HG03432 (cell line): ENCODE results near the gene COL21A1.

Experiments used
- ATAC-seq: cut with Tn5 transposase; IDR thresholded peaks from one replicate; pipeline ENCODE4 v1.9.1; 2021; ENCODE audit warnings: mild to moderate bottlenecking, moderate library complexity; ENCODE audit not compliant: unreplicated experiment

COL21A1 gene

DNA sequence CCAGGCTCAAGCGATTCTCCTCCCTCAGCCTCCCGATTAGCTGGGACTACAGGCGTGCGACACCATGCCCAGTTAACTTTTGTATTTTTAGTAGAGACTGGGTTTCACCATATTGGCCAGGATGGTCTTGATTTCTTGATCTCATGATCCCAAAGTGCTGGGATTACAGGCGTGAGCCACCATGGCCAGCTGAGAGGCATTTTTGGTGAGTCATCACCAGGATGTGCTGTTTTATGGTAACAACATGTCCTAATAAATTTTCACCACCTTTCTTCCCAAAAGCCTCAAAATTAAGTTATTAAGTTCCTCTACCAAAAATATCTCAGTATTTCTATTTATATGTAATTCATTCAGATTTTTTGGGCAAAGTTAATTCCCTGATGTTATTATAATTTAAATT lies 53.5 kb downstream of the COL21A1 start:
- ATAC-seq: no peak

DNA sequence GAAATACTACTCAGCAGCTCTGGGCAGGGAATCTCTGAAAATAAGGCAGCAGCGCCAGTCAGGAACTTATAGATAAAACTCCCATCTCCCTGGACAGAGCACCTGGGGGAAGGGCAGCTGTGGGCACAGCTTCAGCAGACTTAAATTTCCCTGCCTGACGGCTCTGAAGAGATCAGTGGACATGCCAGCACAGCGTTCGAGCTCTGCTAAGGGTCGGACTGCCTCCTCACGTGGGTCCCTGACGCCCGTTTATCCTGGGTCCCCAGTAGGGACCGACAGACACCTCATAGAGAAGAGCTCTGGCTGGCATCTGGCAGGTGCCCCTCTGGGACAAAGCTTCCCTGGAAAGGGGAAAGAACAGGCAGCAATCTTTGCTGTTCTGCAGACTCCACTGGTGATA lies 59.0 kb downstream of the COL21A1 start:
- no peak for ATAC-seq

DNA sequence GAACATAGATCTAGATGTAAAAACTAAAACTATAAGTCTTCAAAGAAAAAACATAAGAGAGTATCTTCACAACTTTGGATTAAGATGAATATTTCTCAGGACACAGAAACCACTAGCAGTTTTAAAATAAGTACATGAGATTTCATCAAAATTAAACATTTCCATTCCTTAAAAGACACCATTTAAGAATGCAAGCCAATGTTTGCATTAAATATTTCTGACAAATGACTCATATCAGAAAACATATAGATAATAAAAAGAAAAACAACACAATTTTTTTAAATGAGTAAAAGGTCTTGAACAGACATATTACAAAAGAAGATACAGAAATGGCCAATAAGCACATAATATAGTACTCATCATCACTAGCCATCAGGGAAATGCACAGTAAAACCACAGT lies 59.7 kb downstream of the COL21A1 start:
- no peak for ATAC-seq

DNA sequence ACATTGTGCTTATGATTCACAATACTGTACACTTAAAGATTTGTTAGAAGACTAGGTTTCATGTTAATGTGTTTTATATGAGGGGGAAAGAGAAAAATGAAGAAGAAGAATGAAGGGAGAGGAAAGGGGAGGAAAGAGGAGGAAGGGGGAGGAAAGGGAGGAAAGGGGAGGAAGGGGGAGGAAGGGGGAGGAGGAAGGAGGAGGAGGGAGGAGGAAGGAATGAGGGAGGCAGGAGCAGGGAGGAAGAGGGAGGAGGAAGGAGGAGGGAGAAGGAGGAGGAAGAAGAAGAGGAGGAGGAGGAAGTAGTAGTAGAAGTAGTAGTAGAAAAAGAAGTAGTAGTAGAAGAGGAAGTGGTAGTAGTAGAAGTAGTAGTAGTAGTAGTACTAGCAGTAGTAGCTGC lies 70.6 kb downstream of the COL21A1 start:
- ATAC-seq: no peak

DNA sequence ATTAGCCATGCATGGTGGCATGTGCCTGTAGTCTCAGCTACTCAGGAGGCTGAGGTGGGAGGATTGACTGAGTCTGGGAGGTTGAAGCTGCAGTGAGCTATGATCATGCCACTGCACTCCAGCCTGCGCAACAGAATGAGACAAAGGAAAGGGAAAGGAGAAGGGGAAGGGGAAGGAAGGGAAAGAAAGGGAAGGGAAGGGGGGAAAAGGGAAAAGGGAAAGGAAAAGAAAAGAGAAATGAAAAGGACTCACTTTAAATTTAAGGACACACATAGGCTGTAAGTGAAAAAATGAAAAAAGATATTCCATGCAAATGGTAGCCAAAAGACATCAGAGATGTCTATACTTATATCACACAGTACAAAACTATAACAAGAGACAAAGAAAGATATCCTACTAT lies 74.2 kb downstream of the COL21A1 start:
- no peak for ATAC-seq

DNA sequence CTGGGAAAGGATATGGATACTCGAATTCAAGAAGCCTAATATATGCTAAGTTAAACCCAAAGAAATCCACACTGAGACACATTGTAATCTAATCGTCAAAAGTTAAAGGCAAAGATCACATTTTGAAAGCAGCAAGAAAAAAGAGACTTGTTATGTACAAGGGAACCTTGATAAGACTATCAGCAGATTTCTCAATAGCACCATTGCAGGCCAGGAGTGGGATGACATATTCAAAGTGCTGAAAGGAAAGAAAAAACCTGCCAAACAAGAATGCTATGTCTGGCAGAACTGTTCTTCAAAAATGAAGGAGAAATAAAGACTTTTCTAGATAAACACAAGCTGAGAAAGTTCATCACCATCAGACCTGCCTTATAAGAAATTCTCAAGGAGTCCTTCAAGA lies 75.2 kb downstream of the COL21A1 start:
- no peak for ATAC-seq

DNA sequence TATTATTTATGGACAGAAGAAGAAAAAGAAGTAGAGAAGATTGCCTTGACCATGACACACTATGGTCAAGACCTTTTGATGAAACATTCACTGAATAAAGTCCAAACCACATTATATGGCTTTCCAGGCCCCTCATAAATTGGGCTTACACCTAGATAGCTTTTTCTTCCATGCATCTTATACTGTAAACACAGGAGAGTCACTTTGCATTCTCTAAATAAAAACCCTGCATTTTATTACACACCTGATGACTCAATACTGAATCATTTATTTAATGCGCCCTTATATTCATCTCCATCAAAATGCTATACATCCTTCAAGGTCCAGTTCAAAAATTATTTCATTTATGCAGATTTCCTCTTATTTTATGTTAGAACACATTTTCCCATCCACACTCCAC lies 78.0 kb downstream of the COL21A1 start:
- ATAC-seq: no peak

DNA sequence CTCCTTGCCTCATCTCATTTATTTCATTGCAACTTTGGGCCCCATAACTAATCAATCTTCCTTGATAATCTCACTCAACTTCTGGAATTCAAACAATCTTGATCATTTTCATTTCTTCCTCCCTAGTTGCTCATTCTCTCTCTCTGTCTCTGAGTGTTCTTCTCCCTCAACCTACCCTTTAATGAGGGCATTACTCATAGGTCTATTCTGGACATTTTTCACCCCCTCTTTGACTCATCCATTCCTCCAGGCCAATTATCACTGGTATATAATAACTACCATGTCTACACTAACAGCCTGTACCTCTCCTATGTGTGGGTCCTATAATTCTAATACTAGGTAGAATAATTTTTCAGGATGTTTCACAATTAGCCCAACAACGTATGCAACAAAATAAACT lies 78.8 kb downstream of the COL21A1 start:
- no peak for ATAC-seq

DNA sequence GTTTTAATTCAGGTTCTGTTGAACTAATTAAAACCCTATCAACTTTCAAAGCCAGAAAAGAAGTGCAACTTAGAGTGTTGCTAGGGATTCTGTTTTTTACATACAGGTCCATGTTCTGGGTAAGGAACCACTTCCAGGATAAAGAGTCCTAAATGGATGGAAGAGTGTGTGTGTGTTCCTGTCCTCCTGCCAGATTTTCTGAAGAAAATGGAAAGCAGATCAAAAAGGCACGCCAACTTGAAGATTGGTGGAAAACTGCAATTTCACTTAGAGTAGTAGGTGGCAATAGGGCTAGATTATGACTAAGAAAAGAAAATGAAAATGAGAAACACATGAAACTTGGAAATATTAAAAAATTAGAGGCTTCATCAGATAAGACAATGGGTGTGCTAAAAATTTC lies 85.3 kb downstream of the COL21A1 start:
- ATAC-seq: no peak

DNA sequence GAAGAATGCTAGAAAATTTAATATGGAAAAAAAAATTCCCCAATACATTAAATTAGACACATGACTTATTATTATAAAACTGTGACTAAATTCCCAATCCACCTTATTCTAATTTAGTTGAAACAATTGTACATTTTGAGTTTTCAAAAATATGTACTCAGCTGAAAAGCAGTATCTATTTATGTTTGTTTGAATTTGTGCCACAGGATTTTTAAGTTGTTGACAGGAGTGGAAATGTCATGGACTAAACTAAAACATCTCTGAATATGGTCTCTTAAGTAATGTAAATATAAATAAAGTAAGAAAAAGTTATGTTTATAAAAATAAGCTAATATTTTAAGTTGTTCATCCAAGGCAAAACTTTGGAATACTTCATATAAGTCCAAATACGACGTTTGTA lies 86.9 kb downstream of the COL21A1 start:
- no peak for ATAC-seq

DNA sequence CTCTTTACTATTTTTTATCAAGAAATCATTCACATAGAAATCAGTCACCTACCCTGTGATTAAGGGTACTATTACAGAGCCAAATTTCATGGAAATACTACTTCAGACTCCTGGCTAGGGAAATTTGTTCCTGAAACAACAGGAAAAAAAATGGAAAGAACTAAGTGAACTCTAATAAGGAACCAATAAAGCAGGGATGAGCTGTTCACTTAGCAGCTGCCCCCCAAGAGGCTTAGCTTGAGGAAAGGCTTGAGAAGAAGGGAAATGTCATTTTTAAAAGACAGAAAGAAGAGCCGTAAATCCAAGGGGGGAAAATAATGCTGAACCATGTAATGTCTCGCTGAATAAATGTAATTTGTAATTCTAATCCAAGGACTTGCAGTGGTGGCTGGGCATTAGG lies 88.8 kb downstream of the COL21A1 start:
- no peak for ATAC-seq

DNA sequence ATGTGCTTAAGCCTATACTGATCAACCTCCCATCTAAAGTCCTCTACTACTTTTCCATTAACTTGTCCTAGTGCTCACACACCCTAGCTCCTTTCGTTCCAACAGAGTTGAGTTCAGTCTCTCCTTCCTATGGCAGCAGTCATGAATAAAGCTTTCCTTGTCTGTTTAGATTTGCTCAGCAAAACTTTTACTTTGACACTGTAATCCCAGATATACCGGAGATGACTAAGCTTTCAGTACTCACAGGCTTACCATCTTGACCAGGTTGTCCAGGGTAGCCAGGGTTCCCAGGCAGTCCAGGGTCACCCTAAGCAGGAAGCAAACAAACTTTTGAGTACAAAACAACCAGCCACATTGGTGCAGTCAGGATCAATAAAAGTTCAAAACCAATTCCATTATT lies 90.7 kb downstream of the COL21A1 start:
- no peak for ATAC-seq

DNA sequence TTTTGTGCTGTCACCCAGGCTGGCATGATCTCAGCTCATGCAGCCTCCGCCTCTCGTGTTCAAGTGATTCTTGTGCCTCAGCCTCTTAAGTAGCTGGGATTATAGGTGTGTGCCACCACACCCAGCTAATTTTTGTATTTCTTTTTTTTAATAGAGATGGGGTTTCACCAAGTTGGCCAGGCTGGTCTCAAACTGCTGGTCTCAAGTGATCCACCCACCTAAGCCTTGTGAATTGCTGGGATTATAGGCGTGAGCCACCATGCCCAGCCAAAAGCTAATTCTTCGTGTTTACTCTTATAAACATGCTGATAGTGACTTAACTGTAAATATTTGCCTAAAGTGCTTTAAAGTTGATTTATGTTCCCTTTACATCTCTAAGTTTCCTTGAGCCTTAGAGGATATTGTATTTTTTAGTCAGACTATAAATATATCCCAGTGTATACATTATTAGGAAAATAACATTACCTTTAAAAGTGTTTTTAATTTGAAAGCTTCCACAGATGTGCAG lies 91.7 kb downstream of the COL21A1 start:
- ATAC-seq: no peak

DNA sequence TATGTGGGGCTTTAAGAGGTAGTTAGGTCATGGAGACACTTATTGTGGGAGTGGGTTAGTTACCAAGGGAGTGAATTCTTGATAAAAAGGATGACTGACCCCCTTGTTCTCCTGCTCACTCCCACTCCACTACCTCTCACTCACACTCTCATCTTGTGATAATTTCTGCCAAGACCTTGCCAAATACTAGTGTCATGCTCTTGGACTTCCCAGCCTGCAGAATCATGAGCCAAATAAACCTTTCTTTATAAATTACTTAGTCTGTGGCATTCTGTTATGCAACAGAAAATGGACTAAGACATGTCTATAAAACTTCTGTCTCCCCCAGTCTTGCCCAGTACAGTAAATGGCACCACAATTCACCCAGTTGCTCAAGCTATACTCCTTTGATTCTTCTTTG lies 93.3 kb downstream of the COL21A1 start:
- ATAC-seq: no peak

DNA sequence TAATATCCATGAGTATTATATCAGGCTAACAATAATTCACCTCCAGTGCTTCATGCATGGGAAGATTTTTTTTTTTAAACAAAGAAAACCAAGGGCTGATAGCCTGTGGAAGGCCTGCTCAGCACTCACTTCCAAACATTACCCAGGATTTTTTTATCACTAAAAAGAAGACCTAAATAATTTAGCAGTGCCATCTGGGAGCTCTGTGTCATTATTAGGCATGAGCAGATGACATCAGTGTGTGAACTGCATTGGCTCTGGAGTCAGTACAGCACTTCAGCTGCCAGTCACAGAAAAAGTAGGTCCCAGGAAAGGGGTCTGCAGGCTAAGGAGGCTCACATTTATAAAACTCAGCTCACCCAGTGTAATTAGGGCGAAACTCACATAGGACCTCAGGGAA lies 94.8 kb downstream of the COL21A1 start:
- no peak for ATAC-seq

DNA sequence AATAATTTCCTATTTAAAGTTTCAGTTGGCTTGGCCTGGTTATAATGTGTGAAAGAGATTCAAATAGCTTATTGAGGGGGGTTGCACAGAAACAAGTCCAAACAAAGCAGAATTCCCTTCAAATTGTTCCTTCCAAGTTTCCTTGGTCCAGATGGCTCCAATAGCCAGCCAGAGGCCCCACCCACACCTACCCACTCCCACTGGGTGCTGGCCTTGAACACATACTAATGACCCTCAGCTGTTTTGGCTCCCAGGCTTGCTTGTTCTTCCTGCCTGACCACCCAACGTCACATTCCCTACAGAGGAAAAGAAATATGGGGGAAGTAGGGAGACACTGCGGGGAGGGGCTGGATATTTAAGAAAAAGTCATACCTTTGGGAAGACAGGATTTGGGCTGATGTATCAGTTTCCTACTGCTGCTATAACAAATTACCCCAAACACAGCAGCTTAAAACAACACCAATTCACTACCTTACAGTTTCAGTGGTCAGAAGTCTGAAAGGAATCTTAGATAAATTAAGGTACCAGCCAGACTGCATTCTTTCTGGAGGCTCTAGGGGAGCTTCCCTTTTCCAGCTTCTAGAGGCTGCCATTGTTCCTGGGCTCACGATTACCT lies 95.7 kb downstream of the COL21A1 start:
- no peak for ATAC-seq

DNA sequence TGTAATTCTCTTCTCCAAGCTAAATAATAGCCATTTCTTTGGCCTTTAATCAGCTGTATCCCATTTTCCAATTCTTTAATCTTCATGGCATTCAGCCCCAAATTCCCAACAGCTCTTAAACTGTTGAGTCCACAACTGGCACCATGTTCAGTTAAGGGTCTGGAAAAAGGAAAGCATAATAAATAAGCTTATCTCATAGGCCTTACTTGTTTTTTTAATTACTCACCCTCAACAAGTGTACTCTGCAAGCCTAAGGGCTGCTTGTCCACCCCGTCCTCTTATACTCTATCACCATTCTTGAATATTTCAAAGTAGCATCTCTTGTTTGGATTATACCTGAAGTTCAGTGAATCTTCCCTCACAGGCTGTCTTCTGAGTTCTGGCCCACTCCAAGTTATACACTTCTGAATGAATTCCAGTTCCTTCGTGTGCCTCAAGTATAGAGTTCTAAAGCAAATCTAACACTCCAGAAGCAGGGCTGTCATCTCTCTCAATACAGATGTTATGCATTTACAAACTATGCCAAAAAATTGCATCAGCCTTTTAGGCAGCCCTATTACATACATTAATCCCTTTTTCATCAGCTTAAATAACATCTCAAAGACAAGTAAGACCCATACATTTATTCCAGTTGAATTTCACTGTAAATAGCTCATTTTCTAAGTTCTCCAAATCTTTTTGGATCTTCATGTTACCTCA lies 98.7 kb downstream of the COL21A1 start:
- ATAC-seq: no peak

DNA sequence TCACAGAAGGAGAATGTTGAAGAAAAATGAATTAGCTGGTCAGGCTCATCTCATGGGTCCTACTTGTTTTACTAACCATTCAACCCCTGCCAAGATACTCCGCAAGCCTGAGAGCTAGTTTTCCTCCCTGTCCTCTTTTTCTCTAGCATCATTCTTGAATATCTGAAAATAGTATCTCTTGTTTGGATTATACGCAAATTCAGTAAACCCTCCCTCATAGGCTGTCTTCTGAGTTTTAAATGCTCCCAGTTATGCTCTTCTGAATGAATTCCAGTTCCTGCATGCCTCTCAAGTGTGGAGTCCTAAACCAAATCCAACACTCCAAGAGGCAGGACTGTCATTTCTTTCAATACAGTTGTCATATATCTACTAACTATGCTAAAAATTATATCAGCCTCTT lies 99.6 kb downstream of the COL21A1 start:
- ATAC-seq: no peak

DNA sequence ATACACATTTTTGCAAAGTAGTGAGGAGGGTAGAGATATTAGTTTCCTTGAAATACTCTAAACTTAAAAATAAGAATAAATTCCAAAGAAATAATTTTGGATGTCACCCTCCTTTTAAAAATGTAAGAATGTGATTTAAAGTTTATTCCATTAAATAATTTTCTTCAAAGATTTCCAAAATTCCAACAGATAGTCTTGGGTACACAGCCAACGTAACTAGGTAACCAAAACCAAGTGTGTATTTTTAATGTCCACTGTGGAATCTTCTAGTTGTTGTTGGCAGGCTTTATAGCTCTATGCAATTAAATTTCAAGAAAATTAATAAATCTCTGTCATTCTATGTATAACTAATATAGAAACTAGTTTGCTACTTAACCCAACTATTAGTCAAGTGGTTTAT lies 101.3 kb downstream of the COL21A1 start:
- ATAC-seq: no peak

DNA sequence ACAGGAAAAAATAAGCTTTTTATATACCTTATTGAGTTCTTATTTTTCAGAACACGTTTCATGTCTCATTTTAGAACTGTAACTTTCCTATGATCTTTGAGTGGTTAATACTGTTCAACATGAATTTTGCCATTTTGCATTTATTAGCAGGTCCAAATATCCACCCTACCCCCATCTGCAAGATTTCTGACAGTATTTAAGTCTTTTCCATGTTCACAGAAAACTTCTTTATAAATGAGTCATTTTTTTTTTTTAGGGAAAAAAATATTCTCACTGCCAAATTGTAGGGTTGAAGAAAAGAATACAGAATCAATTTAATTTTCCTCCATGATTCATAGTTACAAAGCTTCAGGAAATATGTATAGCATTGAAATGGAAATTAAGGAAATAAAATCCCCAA lies 101.8 kb downstream of the COL21A1 start:
- no peak for ATAC-seq

DNA sequence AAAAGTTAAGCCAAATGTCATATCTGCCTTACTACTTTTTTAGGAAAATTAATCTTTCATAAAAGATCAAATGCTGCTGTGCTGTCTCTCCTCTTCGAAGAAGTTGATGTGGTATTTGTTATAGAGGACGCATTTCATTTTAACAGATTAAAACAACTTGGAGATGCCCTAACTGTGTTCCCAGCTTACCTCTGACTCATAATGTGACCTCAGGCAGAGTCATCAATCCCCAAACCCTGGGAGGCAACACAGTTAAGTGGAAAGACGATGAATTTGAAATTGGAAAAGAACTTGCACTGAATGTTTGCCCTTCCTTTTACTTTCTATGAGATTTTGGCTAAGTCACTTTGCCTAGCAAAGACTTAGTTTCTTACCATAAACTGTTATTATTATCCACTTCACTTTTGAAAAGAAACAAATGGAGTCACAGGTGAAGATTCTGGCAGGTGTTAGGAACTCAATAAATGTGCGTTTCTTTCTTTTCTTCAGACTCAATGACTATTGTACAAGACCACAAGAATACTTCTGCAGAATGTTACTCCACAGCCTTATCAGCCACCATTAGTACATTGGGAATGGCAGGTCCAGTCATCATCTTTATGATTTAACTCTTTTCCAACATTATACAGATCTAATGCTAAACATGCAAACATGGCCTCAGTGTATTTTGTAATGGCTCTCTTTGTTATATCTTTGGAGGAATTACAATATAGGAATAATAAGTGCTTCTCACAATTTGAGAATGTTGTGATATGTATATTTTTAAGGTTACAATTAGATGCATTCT lies 102.6 kb downstream of the COL21A1 start:
- no peak for ATAC-seq

DNA sequence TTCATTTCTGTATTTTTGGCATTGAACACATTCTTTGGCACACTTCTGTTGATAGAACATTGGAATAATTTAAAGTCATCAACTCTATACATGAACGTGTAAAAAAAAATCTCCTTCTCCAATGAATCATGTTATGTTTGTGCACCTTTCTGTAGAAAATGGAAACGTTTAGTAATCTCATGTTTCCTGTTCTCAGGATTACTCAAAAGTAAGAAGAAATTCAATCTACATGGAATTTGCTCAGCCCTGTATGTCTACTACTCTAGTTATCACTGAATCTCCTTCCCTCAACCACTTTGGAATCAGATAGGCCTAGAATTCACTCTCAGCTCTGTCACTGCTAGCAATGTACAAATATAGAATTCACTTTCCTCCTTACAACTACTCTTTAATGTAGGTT lies 103.6 kb downstream of the COL21A1 start:
- no peak for ATAC-seq
